DND-41 (cell line): ENCODE data around the gene GLYATL2.

Experiments used
- ATAC-seq: fragments of 200-7000 bp; cut with Tn5 transposase; 3 replicates; pipeline ENCODE4 v1.9.1; 2021; ENCODE audit warnings: low read depth; ENCODE audit not compliant: insufficient read depth
- DNase-seq: peaks from one replicate; pipeline ENCODE4 v3.0.0-alpha.2; 2020
- H2AFZ ChIP-seq: 2 replicates; pipeline ENCODE4 v1.6.0; 2012; ENCODE audit warnings: low read depth, low read length
- H3K27ac ChIP-seq: 2 replicates; pipeline ENCODE4 v1.5.1; 2012; ENCODE audit warnings: low read length, inconsistent platforms
- H3K27me3 ChIP-seq: fragments of 200-600 bp; sonication (generic); 2 replicates; pipeline ENCODE4 v1.6.0; 2012; ENCODE audit warnings: low read length, mild to moderate bottlenecking, inconsistent platforms; ENCODE audit not compliant: insufficient read depth, poor library complexity
- H3K36me3 ChIP-seq: 2 replicates; pipeline ENCODE4 v1.5.1; 2012; ENCODE audit warnings: low read length, inconsistent platforms; ENCODE audit not compliant: insufficient read depth
- H3K4me1 ChIP-seq: 2 replicates; pipeline ENCODE4 v1.5.1; 2012; ENCODE audit warnings: mild to moderate bottlenecking, low read length; ENCODE audit not compliant: insufficient read depth
- H3K4me2 ChIP-seq: 2 replicates; pipeline ENCODE4 v1.6.0; 2012; ENCODE audit warnings: mild to moderate bottlenecking, moderate library complexity, low read length, inconsistent platforms; ENCODE audit not compliant: insufficient read depth
- H3K4me3 ChIP-seq, 2 experiments: fragments of 200-600 bp in 1 of 2; shearing (Covaris generic) in 1 of 2; 2 replicates each; pipeline ENCODE4 v1.5.1; 2012 to 2016; ENCODE audit warnings: inconsistent platforms in 2 of 2, low read length in 2 of 2, mild to moderate bottlenecking in 2 of 2, low read depth in 1 of 2, moderate library complexity in 1 of 2
- H3K79me2 ChIP-seq: 2 replicates; pipeline ENCODE4 v1.6.0; 2012; ENCODE audit warnings: low read length, inconsistent platforms; ENCODE audit not compliant: insufficient read depth
- H3K9ac ChIP-seq: 2 replicates; pipeline ENCODE4 v1.6.0; 2012; ENCODE audit warnings: low read depth, mild to moderate bottlenecking, inconsistent platforms, low read length, moderate library complexity
- H3K9me3 ChIP-seq: 2 replicates; pipeline ENCODE4 v1.5.1; 2012; ENCODE audit warnings: low read length, moderate library complexity, mild to moderate bottlenecking, inconsistent platforms; ENCODE audit not compliant: insufficient read depth, severe bottlenecking
- H4K20me1 ChIP-seq: 2 replicates; pipeline ENCODE4 v1.6.0; 2012; ENCODE audit warnings: low read length; ENCODE audit not compliant: insufficient read depth
- EZH2 ChIP-seq: IDR thresholded peaks from 3 replicates; pipeline ENCODE4 v1.6.1; 2012; ENCODE audit warnings: borderline replicate concordance, low read depth, mild to moderate bottlenecking, moderate library complexity, low read length, inconsistent platforms; ENCODE audit not compliant: severe bottlenecking
- TF ChIP-seq, protein P1 (sequence below): IDR thresholded peaks from 2 replicates; pipeline ENCODE4 v1.5.1; 2012; ENCODE audit warnings: borderline replicate concordance, low read length, moderate library complexity, mild to moderate bottlenecking; ENCODE audit not compliant: poor library complexity, severe bottlenecking; ENCODE audit errors: extremely low read depth

GLYATL2 gene

DNA sequence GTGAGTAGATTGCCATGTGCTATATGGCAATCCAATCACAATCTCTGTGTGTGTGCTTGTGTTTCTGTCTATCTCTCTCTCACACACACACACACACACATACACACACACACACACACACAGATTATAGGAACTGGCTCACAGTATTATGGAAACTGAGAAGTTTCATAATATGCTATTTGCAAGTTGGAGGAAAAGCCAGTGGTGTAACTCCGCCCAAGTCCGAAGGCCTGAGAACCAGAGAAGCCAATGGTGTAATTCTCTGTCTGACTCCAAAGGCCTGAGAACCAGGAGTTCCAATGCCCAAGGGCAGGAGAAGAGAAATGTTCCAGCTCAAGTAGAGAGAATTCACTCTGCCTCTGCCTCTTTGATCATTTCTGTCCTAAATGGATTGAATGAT lies 37.2 kb downstream of the GLYATL2 start:
- no peak overlapping the region for H3K27ac ChIP-seq
- H3K4me2 ChIP-seq = no peak overlapping the region
- H3K36me3 ChIP-seq = no peaks in the 10 kb centered on the region
- no peak for ATAC-seq
- H3K79me2 ChIP-seq = no peaks in the 10 kb centered on the region
- H4K20me1 ChIP-seq = no peaks in the 10 kb centered on the region
- H3K9ac ChIP-seq = no peak overlapping the region
- H3K4me3 ChIP-seq = no peak overlapping the region
- H3K4me1 ChIP-seq = no peaks in the 10 kb centered on the region
- no peak for DNase-seq
- no peak for TF ChIP-seq EZH2
- TF ChIP-seq, protein P1, sequence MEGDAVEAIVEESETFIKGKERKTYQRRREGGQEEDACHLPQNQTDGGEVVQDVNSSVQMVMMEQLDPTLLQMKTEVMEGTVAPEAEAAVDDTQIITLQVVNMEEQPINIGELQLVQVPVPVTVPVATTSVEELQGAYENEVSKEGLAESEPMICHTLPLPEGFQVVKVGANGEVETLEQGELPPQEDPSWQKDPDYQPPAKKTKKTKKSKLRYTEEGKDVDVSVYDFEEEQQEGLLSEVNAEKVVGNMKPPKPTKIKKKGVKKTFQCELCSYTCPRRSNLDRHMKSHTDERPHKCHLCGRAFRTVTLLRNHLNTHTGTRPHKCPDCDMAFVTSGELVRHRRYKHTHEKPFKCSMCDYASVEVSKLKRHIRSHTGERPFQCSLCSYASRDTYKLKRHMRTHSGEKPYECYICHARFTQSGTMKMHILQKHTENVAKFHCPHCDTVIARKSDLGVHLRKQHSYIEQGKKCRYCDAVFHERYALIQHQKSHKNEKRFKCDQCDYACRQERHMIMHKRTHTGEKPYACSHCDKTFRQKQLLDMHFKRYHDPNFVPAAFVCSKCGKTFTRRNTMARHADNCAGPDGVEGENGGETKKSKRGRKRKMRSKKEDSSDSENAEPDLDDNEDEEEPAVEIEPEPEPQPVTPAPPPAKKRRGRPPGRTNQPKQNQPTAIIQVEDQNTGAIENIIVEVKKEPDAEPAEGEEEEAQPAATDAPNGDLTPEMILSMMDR = no peak
- no peaks in the 10 kb centered on the region for H3K27me3 ChIP-seq
- no peak overlapping the region for H2AFZ ChIP-seq
- peaks cover under 1% of the 10 kb centered on the region for H3K9me3 ChIP-seq

- ATAC-seq (no peak), DNase-seq (no peak)
- H3K27me3 ChIP-seq = no peaks in the 10 kb centered on the region
- no peaks in the 10 kb centered on the region for H3K79me2 ChIP-seq
- no peak overlapping the region for H3K9ac ChIP-seq
- no peak overlapping the region for H2AFZ ChIP-seq
- no peak for TF ChIP-seq EZH2
- TF ChIP-seq, protein P1 = no peak
- H3K36me3 ChIP-seq = no peaks in the 10 kb centered on the region
- no peak overlapping the region for H3K27ac ChIP-seq
- H3K4me3 ChIP-seq = no peak overlapping the region
- no peaks in the 10 kb centered on the region for H3K4me1 ChIP-seq
- H3K9me3 ChIP-seq = no peaks in the 10 kb centered on the region
- no peaks in the 10 kb centered on the region for H4K20me1 ChIP-seq
- H3K4me2 ChIP-seq = no peak overlapping the region
Observed at GRCh38 chr11:58805065-58805464, 39.4 kb downstream of the GLYATL2 start.

- H3K27ac ChIP-seq = no peak overlapping the region
- no peaks in the 10 kb centered on the region for H4K20me1 ChIP-seq
- H3K79me2 ChIP-seq = no peaks in the 10 kb centered on the region
- no peak overlapping the region for H3K4me2 ChIP-seq
- no peak for DNase-seq
- no peaks in the 10 kb centered on the region for H3K27me3 ChIP-seq
- no peaks in the 10 kb centered on the region for H3K9me3 ChIP-seq
- no peak overlapping the region for H2AFZ ChIP-seq
- no peak for ATAC-seq
- H3K9ac ChIP-seq = no peak overlapping the region
- H3K4me1 ChIP-seq = no peaks in the 10 kb centered on the region
- no peaks in the 10 kb centered on the region for H3K36me3 ChIP-seq
- H3K4me3 ChIP-seq = no peak overlapping the region
- TF ChIP-seq, protein P1 = no peak
- TF ChIP-seq EZH2 = no peak
Observed at GRCh38 chr11:58801974-58802545, 42.4 kb downstream of the GLYATL2 start.
